ENCODE measurements around the gene PLAC9. TPM values are rescaled to one million over a fixed set of nuclear protein-coding genes. Genes with fewer than 3 reads are reported as not detected.

PLAC9 gene
- total and polyA plus RNA-seq, 2 experiments from 2014 or later, result 1.1 to 11.0 TPM

DNA sequence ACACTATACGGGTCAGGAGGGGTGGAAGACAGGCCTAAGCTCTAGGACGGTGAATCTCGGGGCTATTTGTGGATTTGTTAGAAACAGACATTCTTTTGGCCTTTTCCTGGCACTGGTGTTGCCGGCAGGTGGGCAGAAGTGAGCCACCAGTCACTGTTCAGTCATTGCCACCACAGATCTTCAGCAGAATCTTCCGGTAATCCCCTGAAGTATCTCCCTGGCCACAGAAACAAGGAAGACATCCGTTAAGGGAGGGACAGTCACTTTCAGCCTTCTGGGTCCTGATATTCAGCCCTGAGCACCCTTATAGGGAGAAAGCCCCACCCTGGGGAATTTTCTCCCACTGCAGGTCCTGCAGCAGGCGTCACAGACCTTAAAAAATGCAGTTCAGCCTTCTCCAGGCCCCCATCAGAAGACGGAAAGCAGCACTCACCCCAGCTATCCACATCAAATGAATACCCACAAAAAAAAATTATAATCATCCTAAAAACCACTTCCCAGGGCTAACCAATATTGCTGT is 23.2 kb downstream of the PLAC9 start:
- Histone ChIP-seq H3F3A (replicated peaks; ENCODE audit: low read depth) (no peaks in the 10 kb centered on the region), H3K4me1 (ENCODE audit: insufficient read depth) (no peaks in the 10 kb centered on the region), H3K36me3 (ENCODE audit: insufficient read depth) (no peaks in the 10 kb centered on the region), H3K27me3 (ENCODE audit: insufficient read depth) (no peaks in the 10 kb centered on the region), H2AFZ (no peak overlapping the region), H4K20me1 (replicated peaks; ENCODE audit: insufficient read depth) (no peaks in the 10 kb centered on the region), H3K9me2 (ENCODE audit: insufficient read depth) (no peaks in the 10 kb centered on the region), H3K27ac (ENCODE audit: low read depth) (no peak overlapping the region), H3K4me2 (no peak overlapping the region), H3K79me2 (replicated peaks; ENCODE audit: insufficient read depth) (no peaks in the 10 kb centered on the region), H3K4me3 (no peak overlapping the region)
- no peak overlapping the region for H3K4me3 Mint-ChIP-seq
- TF ChIP-seq NANOG (IDR thresholded peaks at IDR 0.05; ENCODE audit: borderline replicate concordance), result no peak
- TF ChIP-seq CREB1 (CRISPR knock-in tag; IDR thresholded peaks at IDR 0.05; ENCODE audit: low read depth), result no peak
- TF ChIP-seq JUNB (IDR thresholded peaks at IDR 0.05; ENCODE audit: unreplicated experiment), result no peak
- TF ChIP-seq ZNF331 (CRISPR knock-in tag; IDR thresholded peaks at IDR 0.05; ENCODE audit: low read depth), result no peak
- TF ChIP-seq, protein P1, sequence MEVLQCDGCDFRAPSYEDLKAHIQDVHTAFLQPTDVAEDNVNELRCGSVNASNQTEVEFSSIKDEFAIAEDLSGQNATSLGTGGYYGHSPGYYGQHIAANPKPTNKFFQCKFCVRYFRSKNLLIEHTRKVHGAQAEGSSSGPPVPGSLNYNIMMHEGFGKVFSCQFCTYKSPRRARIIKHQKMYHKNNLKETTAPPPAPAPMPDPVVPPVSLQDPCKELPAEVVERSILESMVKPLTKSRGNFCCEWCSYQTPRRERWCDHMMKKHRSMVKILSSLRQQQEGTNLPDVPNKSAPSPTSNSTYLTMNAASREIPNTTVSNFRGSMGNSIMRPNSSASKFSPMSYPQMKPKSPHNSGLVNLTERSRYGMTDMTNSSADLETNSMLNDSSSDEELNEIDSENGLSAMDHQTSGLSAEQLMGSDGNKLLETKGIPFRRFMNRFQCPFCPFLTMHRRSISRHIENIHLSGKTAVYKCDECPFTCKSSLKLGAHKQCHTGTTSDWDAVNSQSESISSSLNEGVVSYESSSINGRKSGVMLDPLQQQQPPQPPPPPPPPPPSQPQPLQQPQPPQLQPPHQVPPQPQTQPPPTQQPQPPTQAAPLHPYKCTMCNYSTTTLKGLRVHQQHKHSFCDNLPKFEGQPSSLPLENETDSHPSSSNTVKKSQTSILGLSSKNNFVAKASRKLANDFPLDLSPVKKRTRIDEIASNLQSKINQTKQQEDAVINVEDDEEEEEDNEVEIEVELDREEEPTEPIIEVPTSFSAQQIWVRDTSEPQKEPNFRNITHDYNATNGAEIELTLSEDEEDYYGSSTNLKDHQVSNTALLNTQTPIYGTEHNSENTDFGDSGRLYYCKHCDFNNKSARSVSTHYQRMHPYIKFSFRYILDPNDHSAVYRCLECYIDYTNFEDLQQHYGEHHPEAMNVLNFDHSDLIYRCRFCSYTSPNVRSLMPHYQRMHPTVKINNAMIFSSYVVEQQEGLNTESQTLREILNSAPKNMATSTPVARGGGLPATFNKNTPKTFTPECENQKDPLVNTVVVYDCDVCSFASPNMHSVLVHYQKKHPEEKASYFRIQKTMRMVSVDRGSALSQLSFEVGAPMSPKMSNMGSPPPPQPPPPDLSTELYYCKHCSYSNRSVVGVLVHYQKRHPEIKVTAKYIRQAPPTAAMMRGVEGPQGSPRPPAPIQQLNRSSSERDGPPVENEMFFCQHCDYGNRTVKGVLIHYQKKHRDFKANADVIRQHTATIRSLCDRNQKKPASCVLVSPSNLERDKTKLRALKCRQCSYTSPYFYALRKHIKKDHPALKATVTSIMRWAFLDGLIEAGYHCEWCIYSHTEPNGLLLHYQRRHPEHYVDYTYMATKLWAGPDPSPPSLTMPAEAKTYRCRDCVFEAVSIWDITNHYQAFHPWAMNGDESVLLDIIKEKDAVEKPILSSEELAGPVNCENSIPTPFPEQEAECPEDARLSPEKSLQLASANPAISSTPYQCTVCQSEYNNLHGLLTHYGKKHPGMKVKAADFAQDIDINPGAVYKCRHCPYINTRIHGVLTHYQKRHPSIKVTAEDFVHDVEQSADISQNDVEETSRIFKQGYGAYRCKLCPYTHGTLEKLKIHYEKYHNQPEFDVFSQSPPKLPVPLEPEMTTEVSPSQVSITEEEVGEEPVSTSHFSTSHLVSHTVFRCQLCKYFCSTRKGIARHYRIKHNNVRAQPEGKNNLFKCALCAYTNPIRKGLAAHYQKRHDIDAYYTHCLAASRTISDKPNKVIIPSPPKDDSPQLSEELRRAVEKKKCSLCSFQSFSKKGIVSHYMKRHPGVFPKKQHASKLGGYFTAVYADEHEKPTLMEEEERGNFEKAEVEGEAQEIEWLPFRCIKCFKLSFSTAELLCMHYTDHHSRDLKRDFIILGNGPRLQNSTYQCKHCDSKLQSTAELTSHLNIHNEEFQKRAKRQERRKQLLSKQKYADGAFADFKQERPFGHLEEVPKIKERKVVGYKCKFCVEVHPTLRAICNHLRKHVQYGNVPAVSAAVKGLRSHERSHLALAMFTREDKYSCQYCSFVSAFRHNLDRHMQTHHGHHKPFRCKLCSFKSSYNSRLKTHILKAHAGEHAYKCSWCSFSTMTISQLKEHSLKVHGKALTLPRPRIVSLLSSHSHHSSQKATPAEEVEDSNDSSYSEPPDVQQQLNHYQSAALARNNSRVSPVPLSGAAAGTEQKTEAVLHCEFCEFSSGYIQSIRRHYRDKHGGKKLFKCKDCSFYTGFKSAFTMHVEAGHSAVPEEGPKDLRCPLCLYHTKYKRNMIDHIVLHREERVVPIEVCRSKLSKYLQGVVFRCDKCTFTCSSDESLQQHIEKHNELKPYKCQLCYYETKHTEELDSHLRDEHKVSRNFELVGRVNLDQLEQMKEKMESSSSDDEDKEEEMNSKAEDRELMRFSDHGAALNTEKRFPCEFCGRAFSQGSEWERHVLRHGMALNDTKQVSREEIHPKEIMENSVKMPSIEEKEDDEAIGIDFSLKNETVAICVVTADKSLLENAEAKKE (CRISPR knock-in tag; IDR thresholded peaks at IDR 0.05), result no peak
- no peak for TF ChIP-seq EZH2 (IDR thresholded peaks at IDR 0.05; ENCODE audit: low read depth, unreplicated experiment)
- peaks cover 11% of the 10 kb centered on the region for H3K4me1 Mint-ChIP-seq
- H3K36me3 Mint-ChIP-seq (ENCODE audit: low read depth), result peaks cover 33% of the 10 kb centered on the region
- no peak overlapping the region for H3K27ac Mint-ChIP-seq
- peaks cover 7% of the 10 kb centered on the region for H3K27me3 Mint-ChIP-seq (ENCODE audit: insufficient read depth, low read depth, poor library complexity)
- H3K9me3 Mint-ChIP-seq, result no peaks in the 10 kb centered on the region
- DNase-seq (ENCODE audit: low spot score) (no peak), ATAC-seq (no peak)

DNA sequence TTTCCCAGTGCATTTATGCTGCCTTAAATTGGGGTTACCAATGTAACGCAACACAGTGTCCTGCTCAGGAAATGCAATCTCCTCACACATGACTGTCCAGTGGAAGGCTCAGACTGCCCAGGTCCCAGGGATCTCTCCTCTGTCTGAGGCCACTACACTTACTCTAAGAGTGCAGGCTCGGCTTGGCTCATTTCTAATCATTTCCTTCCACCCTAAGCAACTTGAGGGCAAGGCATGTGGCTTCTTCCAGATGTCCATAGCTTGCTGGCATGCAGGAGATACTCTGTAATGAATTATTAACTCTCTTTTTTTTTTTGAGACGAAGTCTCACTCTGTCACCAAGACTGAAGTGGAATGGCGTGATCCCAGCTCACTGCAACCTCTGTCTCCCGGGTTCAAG is 23.7 kb downstream of the PLAC9 start:
- peaks cover 34% of the 10 kb centered on the region for H3K36me3 Mint-ChIP-seq (ENCODE audit: low read depth)
- H3K27ac ChIP-seq (ENCODE audit: low read depth), result no peak overlapping the region
- DNase-seq (ENCODE audit: low spot score) (no peak), ATAC-seq (no peak)
- no peaks in the 10 kb centered on the region for H3K36me3 ChIP-seq (ENCODE audit: insufficient read depth)
- H3K27me3 ChIP-seq (ENCODE audit: insufficient read depth), result no peaks in the 10 kb centered on the region
- no peaks in the 10 kb centered on the region for H3K9me2 ChIP-seq (ENCODE audit: insufficient read depth)
- H3F3A ChIP-seq (replicated peaks; ENCODE audit: low read depth), result no peaks in the 10 kb centered on the region
- H4K20me1 ChIP-seq (replicated peaks; ENCODE audit: insufficient read depth), result no peaks in the 10 kb centered on the region
- H3K79me2 ChIP-seq (replicated peaks; ENCODE audit: insufficient read depth), result no peaks in the 10 kb centered on the region
- H3K4me1 Mint-ChIP-seq, result peaks cover 10% of the 10 kb centered on the region
- H3K9me3 Mint-ChIP-seq, result no peaks in the 10 kb centered on the region
- 0 out of 2 replicates have a peak, but pooled peaks cover under 1% of the 10 kb centered on the region for H3K4me1 ChIP-seq (ENCODE audit: insufficient read depth)
- no peak overlapping the region for H3K4me2 ChIP-seq
- peaks cover 9% of the 10 kb centered on the region for H3K27me3 Mint-ChIP-seq (ENCODE audit: insufficient read depth, low read depth, poor library complexity)
- H3K4me3 ChIP-seq, result no peak overlapping the region
- H3K4me3 Mint-ChIP-seq, result no peak overlapping the region
- H3K27ac Mint-ChIP-seq, result no peak overlapping the region
- H2AFZ ChIP-seq, result no peak overlapping the region
- TF ChIP-seq NANOG (IDR thresholded peaks at IDR 0.05; ENCODE audit: borderline replicate concordance), result no peak
- no peak for TF ChIP-seq STAT1 (IDR thresholded peaks at IDR 0.05; ENCODE audit: unreplicated experiment)
- TF ChIP-seq, protein P2, sequence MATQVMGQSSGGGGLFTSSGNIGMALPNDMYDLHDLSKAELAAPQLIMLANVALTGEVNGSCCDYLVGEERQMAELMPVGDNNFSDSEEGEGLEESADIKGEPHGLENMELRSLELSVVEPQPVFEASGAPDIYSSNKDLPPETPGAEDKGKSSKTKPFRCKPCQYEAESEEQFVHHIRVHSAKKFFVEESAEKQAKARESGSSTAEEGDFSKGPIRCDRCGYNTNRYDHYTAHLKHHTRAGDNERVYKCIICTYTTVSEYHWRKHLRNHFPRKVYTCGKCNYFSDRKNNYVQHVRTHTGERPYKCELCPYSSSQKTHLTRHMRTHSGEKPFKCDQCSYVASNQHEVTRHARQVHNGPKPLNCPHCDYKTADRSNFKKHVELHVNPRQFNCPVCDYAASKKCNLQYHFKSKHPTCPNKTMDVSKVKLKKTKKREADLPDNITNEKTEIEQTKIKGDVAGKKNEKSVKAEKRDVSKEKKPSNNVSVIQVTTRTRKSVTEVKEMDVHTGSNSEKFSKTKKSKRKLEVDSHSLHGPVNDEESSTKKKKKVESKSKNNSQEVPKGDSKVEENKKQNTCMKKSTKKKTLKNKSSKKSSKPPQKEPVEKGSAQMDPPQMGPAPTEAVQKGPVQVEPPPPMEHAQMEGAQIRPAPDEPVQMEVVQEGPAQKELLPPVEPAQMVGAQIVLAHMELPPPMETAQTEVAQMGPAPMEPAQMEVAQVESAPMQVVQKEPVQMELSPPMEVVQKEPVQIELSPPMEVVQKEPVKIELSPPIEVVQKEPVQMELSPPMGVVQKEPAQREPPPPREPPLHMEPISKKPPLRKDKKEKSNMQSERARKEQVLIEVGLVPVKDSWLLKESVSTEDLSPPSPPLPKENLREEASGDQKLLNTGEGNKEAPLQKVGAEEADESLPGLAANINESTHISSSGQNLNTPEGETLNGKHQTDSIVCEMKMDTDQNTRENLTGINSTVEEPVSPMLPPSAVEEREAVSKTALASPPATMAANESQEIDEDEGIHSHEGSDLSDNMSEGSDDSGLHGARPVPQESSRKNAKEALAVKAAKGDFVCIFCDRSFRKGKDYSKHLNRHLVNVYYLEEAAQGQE (IDR thresholded peaks at IDR 0.05; ENCODE audit: unreplicated experiment), result no peak
- TF ChIP-seq, protein P3, sequence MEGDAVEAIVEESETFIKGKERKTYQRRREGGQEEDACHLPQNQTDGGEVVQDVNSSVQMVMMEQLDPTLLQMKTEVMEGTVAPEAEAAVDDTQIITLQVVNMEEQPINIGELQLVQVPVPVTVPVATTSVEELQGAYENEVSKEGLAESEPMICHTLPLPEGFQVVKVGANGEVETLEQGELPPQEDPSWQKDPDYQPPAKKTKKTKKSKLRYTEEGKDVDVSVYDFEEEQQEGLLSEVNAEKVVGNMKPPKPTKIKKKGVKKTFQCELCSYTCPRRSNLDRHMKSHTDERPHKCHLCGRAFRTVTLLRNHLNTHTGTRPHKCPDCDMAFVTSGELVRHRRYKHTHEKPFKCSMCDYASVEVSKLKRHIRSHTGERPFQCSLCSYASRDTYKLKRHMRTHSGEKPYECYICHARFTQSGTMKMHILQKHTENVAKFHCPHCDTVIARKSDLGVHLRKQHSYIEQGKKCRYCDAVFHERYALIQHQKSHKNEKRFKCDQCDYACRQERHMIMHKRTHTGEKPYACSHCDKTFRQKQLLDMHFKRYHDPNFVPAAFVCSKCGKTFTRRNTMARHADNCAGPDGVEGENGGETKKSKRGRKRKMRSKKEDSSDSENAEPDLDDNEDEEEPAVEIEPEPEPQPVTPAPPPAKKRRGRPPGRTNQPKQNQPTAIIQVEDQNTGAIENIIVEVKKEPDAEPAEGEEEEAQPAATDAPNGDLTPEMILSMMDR (conservative IDR thresholded peaks at IDR 0.05; ENCODE audit: low read depth in 2 of 2), result no peak
- TF ChIP-seq EZH2 (IDR thresholded peaks at IDR 0.05; ENCODE audit: low read depth, unreplicated experiment), result no peak
